GM23338 (cell line): ENCODE data around the gene DRAM2. TPM values are rescaled to one million over a fixed set of nuclear protein-coding genes. Genes with fewer than 3 reads are reported as not detected.

Source experiments
- ATAC-seq: fragments of 200-7000 bp; cut with Tn5 transposase; 3 replicates; pipeline ENCODE4 v1.9.1; 2020
- DNase-seq: peaks from one replicate; pipeline ENCODE4 v3.0.0-alpha.2; 2015; ENCODE audit warnings: low spot score
- H2AFZ ChIP-seq: fragments of 200-600 bp; sonication (generic); 2 replicates; pipeline ENCODE4 v1.8.0; 2016; ENCODE audit warnings: antibody characterized with exemption, mild to moderate bottlenecking, moderate library complexity
- H3F3A ChIP-seq: fragments of 200-600 bp; sonication (generic); replicated peaks from 2 replicates; pipeline ENCODE4 v1.8.0; 2017; ENCODE audit warnings: antibody characterized with exemption, mixed run types, low read depth
- H3K27ac ChIP-seq: fragments of 200-600 bp; sonication (generic); 2 replicates; pipeline ENCODE4 v1.6.1; 2016; ENCODE audit warnings: low read depth
- H3K27me3 ChIP-seq: fragments of 200-600 bp; sonication (generic); 2 replicates; pipeline ENCODE4 v1.8.0; 2016; ENCODE audit warnings: mild to moderate bottlenecking, mixed run types, moderate library complexity; ENCODE audit not compliant: insufficient read depth
- H3K36me3 ChIP-seq: fragments of 200-600 bp; sonication (generic); 2 replicates; pipeline ENCODE4 v1.8.0; 2016; ENCODE audit warnings: mild to moderate bottlenecking; ENCODE audit not compliant: insufficient read depth
- H3K4me1 ChIP-seq: fragments of 200-600 bp; sonication (generic); 2 replicates; pipeline ENCODE4 v1.8.0; 2016; ENCODE audit warnings: mild to moderate bottlenecking, moderate library complexity; ENCODE audit not compliant: insufficient read depth
- H3K4me2 ChIP-seq: fragments of 200-600 bp; sonication (generic); 2 replicates; pipeline ENCODE4 v1.7.1; 2017; ENCODE audit warnings: mixed run types
- H3K4me3 ChIP-seq: fragments of 200-600 bp; sonication (generic); 2 replicates; pipeline ENCODE4 v1.6.1; 2016; ENCODE audit warnings: mixed run types
- H3K79me2 ChIP-seq: fragments of 200-600 bp; sonication (generic); replicated peaks from 2 replicates; pipeline ENCODE4 v1.8.0; 2017; ENCODE audit warnings: mild to moderate bottlenecking; ENCODE audit not compliant: insufficient read depth
- H3K9me2 ChIP-seq: fragments of 200-600 bp; sonication (generic); 2 replicates; pipeline ENCODE4 v1.8.0; 2017; ENCODE audit not compliant: insufficient read depth
- H4K20me1 ChIP-seq: fragments of 200-600 bp; sonication (generic); replicated peaks from 2 replicates; pipeline ENCODE4 v1.8.0; 2017; ENCODE audit warnings: mild to moderate bottlenecking; ENCODE audit not compliant: insufficient read depth
- H3K27ac Mint-ChIP-seq: 2 replicates; pipeline ENCODE4 v1.8.0; 2020; ENCODE audit warnings: inconsistent platforms, mild to moderate bottlenecking, moderate library complexity, mixed read lengths
- H3K27me3 Mint-ChIP-seq: 3 replicates; pipeline ENCODE4 v1.8.0; 2022; ENCODE audit warnings: low read depth, mild to moderate bottlenecking, moderate library complexity, mixed read lengths, inconsistent platforms; ENCODE audit not compliant: insufficient read depth, poor library complexity
- H3K36me3 Mint-ChIP-seq: 3 replicates; pipeline ENCODE4 v1.8.0; 2021; ENCODE audit warnings: low read depth, mild to moderate bottlenecking, inconsistent platforms, moderate library complexity, mixed read lengths
- H3K4me1 Mint-ChIP-seq: 3 replicates; pipeline ENCODE4 v1.8.0; 2020; ENCODE audit warnings: mild to moderate bottlenecking, inconsistent platforms, mixed read lengths
- H3K4me3 Mint-ChIP-seq: 3 replicates; pipeline ENCODE4 v1.8.0; 2021; ENCODE audit warnings: moderate library complexity, mild to moderate bottlenecking, inconsistent platforms, mixed read lengths
- H3K9me3 Mint-ChIP-seq: 3 replicates; pipeline ENCODE4 v1.8.0; 2020; ENCODE audit warnings: moderate library complexity, mild to moderate bottlenecking, inconsistent platforms, mixed read lengths
- CTCF ChIP-seq, 2 experiments: fragments of 200-600 bp in 1 of 2; sonication (generic) in 1 of 2; conservative IDR thresholded peaks; 2 replicates each; pipeline versions ENCODE4 v1.5.1 to v1.6.1; 2016 to 2017; ENCODE audit warnings: antibody characterized with exemption in 2 of 2, low read depth in 2 of 2, mild to moderate bottlenecking in 2 of 2, moderate library complexity in 1 of 2
- EZH2 ChIP-seq: fragments of 200-600 bp; sonication (generic); IDR thresholded peaks from one replicate; pipeline ENCODE4 v1.8.0; 2017; ENCODE audit warnings: antibody characterized with exemption, mild to moderate bottlenecking, low read depth; ENCODE audit not compliant: unreplicated experiment
- JUNB ChIP-seq: IDR thresholded peaks from one replicate; pipeline ENCODE4 v1.6.1; 2016; ENCODE audit warnings: antibody characterized with exemption; ENCODE audit not compliant: unreplicated experiment
- NANOG ChIP-seq: IDR thresholded peaks from 2 replicates; pipeline ENCODE4 v1.6.1; 2016; ENCODE audit warnings: antibody characterized with exemption, borderline replicate concordance
- REST ChIP-seq: IDR thresholded peaks from one replicate; pipeline ENCODE4 v1.6.1; 2018; ENCODE audit warnings: antibody characterized with exemption; ENCODE audit not compliant: unreplicated experiment
- STAT1 ChIP-seq: IDR thresholded peaks from one replicate; pipeline ENCODE4 v1.6.1; 2016; ENCODE audit warnings: antibody characterized with exemption; ENCODE audit not compliant: unreplicated experiment
- ZNF462 ChIP-seq: fragments of 250-450 bp; sonication (Bioruptor Pico); IDR thresholded peaks from 2 replicates; pipeline ENCODE4 v1.5.0; 2020; ENCODE audit warnings: mild to moderate bottlenecking, moderate library complexity
- polyA plus RNA-seq: library from polyadenylated mRNA; unstranded; fragments of >200 nt; fragmentation: Nextera tagmentation; extraction: Ambion mirVana; gene quantifications from 2 replicates; pipeline ENCODE4 v1.2.1, GENCODE V29; 2016
- total RNA-seq: library from RNA; depleted of rRNA; stranded (reverse); fragments of >200 nt; shearing (Covaris generic); gene quantifications from 2 replicates; pipeline ENCODE4 v1.2.3, GENCODE V29; 2014

The DRAM2 gene
- total and polyA plus RNA-seq, 2 experiments from 2014 or later, result 22.9 to 45.9 TPM

- no peak for TF ChIP-seq CTCF (conservative IDR thresholded peaks at IDR 0.05; ENCODE audit: low read depth in 2 of 2)
- TF ChIP-seq STAT1, result no peak
- TF ChIP-seq NANOG, result no peak
- TF ChIP-seq ZNF462 (CRISPR knock-in tag), result no peak
Measured at GRCh38 chr1:111148376-111148881, 8.5 kb upstream of the DRAM2 start (continued).

GRCh38 chr1:111147948-111148347, 8.1 kb upstream of the DRAM2 start:
- Histone ChIP-seq H3K27me3 (no peaks in the 10 kb centered on the region), H3K4me3 (no peak overlapping the region), H3F3A (no peaks in the 10 kb centered on the region), H3K79me2 (peaks cover 70% of the 10 kb centered on the region), H2AFZ (no peak overlapping the region), H3K4me1 (peaks cover 5% of the 10 kb centered on the region), H4K20me1 (peaks cover 5% of the 10 kb centered on the region), H3K27ac (no peak overlapping the region), H3K9me2 (no peaks in the 10 kb centered on the region), H3K36me3 (peaks cover 12% of the 10 kb centered on the region; the same call in 1 of the 2 replicates), H3K4me2 (no peak overlapping the region)
- Mint-ChIP-seq H3K4me3 (no peak overlapping the region), H3K9me3 (no peaks in the 10 kb centered on the region), H3K4me1 (peaks cover 5% of the 10 kb centered on the region), H3K27me3 (no peaks in the 10 kb centered on the region), H3K27ac (no peak overlapping the region), H3K36me3 (peaks cover 36% of the 10 kb centered on the region)
- DNase-seq (no peak), ATAC-seq (no peak)
- TF ChIP-seq EZH2 (no peak), JUNB (no peak), REST (no peak), CTCF (conservative IDR thresholded peaks at IDR 0.05; ENCODE audit: low read depth in 2 of 2) (no peak), NANOG (no peak)
